HG02571 (cell line): ENCODE data around the gene ADCY7.
A peak's percentile ranks its signal among the peaks of the same experiment; 100 is the strongest.

Source experiments
- ATAC-seq: cut with Tn5 transposase; IDR thresholded peaks from one replicate; pipeline ENCODE4 v1.9.1; 2021; ENCODE audit warnings: mild to moderate bottlenecking, moderate library complexity; ENCODE audit not compliant: unreplicated experiment

ADCY7 gene

DNA sequence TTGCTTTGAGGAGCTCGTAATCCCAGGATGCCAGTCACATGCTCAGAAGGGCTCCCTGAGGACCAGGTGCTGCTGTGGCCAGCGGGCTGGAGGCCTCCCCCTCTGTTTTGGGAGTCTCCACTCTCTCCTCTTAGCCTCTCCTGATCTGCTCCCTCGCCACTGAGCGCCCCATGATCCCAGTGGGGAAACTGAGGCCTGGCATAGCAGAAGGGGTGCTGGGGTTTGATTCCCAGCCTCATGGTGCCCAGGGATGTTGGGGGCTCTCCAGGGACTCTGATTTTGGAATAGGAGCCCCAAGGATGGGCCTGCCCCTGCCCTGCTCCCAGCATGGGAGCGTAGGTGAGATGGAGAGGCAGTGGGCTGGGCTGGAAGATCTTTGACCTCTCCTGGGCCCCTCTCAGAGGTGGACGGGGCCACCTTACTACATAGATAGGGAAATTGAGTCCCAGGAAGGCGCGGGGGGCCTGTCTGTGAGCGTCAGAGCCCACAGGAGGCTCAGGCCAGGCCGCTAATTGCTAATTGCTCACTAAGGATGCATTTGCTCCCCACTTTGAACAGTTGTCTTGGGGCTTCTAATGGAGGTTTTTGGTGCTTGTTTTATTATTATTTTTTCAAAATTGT, 525 bp upstream of the ADCY7 start:
- no peak for ATAC-seq

DNA sequence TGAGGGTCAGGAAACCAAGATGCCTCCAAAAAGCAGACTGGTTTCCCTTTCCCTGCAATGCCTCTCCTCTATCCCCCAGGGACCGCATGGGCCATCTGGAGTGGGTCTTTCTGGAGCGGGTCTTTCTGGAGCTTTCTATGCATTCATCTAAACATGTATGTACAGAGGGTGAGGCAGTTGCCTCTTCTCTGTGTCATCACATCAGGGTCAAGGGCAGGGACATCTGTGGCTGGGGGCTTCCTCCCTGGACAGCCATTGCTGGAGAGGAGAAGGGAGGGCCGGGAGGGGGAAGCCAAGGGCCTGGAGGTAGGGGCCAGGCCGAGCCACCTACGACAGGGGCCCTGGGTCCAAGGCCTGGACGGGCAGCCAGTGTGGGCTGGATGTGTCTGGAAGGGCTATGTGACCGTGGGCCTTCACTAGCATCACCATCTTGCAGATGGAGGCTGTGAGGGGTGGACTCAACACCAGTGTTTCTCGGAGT, 840 bp downstream of the ADCY7 start:
- ATAC-seq = no peak

DNA sequence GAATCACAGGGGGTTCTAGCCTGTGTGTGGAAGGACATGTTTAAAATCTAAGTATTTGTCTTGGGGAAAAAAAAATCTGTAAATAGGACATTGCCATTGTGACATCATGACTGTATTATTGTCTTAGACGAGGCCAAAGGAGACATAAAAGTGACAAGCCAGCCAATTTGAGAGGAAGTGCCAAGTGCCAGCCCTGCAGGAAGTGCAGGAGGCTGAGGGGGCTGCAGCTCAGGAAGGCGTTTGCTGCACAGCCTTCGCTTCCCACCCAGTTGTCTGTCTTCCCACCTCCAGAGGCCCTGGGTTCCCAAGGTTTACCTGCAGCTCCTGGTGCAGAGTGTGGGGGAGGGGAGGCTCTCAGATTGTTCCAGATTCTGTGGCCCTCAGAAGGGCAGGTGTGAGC, 1.3 kb downstream of the ADCY7 start:
- no peak for ATAC-seq

DNA sequence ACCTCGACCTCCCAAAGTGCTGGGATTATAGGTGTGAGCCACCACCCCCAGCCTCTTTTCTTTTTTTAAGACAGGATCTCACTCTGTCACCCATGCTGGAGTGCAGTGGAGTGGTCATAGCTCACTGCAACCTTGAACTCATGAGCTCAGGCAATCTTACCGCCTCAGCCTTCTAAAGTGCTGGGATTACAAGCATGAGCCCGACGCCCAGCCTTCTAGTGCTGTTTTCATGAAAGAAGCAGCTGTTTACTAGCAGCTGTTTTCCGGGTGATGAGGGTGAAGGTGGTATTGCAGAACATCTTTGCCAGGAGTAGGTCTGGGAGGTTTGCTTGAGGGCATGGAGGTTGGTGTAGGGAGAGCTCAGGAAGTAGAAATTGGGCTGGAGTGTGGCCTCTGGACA, 2.0 kb downstream of the ADCY7 start:
- no peak for ATAC-seq

DNA sequence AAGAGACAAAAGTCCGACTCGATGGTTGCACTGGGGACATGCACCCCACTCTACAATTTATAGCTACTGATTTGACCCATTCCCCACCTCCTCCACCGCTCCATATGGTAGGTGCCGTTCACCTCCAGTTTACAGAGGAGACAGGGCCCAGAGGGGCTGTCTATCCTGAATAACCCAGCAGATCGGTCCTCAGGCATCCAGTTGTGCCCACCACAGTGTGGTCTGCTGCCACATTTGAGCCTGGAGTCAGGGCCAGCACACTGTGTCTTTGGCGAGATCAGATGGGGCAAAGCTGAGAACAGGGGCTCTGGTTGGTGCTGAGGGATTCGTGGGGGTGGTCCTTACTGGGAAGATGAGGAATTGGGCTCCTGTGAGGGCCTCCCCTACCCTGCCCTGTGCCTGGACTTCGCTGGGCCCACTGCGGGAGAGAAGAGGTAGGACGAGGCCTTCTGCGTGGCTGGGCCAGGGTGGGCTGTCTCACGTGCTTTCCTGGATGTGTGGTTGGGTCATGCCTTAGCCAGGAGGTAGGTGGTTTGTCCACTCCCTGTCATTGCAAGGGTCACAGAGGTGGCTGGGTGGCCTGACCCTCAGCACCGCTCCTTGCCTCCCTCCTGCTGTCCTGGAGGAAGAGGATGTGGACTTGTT, 2.8 kb downstream of the ADCY7 start:
- no peak for ATAC-seq

DNA sequence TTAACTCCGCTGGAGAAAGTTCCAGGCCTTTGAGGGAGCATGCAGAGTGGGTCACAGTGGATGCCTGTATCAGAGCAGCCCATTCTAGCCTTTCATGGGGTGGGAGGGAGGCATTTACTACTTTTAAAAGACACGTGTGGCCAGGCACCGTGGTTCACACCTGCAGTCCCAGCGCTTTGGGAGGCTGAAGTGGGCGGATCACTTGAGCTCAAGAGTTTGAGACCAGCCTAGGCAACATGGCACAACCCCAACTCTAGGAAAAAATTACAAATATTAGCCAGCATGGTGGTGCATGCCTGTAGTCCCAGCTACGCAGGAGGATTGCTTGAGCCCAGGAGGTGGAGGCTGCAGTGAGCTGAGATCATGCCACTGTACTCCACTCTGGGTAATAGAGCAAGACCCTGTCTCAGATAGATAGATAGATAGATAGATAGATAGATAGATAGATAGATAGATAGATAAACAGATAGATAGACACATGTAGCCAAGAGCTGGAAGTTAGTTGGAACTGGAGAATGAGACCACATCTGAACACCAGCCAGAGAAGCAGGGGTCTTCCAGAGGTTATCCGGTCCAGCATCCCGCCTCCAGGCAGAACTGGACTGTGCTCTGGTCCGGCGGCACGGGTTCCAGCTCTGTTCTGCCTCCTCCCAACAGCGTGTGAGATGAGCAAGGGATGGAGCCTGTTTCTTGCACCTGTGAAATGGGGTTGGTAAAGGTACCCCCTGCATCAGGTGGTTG, 3.6 kb downstream of the ADCY7 start:
- no peak for ATAC-seq

DNA sequence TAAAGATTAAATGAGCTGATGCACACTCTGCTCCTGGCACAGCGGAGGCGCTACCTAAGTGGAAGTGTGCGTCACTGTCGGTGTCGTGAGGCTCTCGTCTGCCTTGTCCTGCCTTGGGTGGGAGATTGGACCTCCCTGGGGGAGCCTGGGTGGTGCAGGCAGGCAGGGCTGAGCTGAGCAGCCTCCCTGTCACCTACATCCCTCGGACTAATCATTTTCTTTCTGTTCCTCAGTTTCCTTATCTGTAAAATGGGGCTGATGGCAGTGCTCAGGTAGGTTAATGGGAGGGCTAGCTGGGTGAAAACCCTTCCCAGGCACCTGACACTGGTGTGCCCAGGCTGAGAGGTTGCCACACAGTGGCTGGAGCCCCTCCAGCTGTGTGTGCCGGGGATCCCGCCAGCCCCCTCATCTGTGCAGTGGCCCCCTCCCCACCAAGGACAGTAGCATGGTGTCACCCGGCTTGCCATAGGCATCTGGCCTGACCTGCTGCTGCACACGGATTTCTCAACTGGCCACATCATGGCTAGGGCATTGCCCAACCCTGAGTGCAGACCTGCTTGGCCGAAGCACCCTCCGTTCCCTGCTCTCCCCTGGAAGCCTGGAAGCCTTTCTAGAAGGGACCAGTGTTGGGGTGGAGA, 4.3 kb downstream of the ADCY7 start:
- ATAC-seq = no peak

DNA sequence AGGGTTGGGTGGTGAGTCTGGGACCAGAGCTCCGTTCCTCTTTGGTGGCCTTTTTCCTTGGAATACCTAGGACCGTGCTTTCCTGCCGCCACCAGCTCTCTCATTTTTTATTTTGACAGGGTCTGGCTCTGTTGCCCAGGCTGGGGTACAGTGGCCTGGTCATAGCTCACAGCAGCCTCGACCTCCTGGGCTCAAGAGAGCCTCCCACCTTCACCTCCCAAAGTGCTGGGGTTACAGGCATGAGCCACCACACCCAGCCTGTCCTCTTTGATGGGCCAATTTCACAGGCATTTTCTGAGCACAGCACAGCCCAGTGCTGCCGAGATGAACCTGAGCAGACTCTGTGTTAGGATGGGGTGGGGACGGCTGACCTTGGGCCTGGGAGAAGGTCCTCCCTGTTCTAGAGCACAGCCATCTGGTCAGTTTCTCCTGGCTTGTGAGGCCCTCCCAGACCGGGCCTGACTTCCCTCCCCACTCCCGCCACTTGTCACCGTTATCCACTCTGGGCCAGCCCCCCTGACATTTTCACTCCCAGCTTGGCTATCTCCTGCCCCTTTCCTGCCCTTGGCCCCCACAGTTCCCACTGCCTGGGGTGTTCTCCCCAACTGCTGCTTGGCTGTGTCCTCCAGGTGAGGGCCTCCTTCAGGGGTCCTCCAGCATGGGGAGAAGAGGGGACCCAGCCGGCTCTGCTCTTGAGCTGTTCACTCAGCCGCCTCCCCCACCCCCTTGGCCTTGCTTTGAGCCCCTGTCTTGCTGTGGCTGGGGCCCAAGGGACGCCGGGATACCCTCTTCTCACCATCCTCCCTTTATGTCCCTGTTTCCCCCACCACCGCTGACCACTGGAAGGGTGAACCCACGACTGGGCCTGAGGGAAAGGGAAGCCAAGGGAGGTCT, 5.0 kb downstream of the ADCY7 start:
- no peak for ATAC-seq

DNA sequence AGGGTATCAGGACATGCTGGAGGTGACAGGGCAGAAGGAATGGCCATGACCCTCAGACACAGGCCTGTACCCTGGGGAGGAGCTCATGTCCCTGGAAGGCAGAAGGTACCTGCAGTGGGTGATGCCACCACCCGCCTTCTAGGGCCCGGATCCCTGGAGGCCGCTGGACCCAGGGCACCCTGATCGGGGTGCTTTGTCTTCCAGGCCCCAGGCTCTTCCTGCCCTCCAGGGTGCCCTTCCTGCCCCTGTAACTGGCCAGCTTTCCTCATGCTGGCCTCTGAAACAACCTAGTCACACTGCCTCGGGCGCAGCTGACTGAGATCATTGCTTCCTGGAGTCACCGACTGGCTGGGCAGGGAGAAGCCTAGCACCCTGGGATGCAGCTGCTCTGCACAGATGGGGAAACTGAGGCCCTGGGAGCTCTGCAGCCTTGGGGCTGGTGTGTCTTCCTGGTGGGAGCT, 5.8 kb downstream of the ADCY7 start:
- no peak for ATAC-seq

DNA sequence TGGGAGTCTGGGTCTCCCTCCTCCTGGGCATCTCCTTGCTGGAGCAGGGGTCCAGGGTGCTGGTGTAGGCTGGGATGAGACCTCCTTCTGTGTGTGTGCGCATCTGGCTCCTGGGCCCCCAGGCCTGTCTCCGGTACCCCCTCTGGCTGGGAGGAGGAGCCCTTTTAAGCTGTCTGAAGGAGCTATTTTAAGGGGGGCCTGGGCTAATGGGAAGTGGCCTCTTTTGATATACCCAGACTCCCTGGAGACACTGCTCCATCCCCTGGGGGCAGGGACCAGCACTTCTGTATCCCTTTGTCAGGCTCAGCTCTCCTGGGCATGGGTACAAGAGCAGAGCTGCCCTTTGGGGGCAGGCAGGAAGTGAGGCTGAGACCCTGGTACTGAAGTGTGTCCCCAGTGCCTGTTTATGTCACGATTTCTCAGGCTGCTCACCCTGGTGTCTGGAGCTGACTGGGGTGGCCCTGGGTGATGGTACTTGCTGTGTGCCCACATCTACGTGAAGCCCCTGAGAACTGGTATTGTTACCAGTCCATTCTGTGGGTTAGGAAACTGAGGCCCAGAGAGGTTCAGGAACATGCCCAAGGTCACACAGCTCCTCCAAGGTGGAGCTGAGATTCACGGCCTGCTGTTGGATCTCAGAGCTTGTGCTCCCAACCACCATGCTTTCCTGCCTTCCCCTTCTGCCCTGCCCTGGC, 6.5 kb downstream of the ADCY7 start:
- ATAC-seq = no peak

DNA sequence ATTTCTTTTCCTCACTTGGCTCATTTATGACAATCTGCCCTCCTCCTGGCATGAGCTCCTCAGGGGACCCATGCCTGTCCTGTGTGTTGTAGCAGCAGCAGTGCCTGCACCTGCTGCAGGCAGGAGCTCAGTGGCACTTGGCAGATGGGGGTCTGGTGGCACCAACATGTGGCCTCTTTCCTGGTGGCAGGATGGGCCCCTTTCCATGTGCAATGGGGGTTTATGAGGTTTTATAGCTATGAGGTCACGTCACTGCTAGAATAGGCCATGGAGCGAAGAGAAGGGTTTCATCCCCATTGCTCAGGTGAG, 7.0 kb downstream of the ADCY7 start:
- no peak for ATAC-seq

DNA sequence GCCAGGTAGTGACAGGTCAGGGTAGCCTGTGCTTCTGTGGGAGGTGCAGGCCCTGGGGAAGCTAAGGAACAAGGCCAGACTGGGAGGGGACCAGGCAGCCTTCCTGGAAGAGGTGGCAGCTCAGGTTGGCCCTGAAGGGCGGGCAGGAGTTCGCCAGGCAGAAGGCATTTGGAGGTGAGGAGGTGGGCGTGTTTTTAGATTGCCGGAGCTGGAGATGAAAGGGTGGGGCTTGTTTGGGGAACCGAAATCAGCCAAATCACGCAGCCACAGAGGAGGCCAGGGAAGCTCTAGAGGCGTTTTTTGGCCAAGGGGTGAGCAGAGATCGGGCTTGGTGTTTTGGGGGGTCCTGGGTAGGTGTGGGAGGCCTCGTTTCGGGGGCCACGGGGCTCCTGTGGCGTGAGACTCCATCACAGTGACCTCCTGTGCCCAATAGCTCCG, 7.6 kb downstream of the ADCY7 start:
- peak; percentile 58 for ATAC-seq

DNA sequence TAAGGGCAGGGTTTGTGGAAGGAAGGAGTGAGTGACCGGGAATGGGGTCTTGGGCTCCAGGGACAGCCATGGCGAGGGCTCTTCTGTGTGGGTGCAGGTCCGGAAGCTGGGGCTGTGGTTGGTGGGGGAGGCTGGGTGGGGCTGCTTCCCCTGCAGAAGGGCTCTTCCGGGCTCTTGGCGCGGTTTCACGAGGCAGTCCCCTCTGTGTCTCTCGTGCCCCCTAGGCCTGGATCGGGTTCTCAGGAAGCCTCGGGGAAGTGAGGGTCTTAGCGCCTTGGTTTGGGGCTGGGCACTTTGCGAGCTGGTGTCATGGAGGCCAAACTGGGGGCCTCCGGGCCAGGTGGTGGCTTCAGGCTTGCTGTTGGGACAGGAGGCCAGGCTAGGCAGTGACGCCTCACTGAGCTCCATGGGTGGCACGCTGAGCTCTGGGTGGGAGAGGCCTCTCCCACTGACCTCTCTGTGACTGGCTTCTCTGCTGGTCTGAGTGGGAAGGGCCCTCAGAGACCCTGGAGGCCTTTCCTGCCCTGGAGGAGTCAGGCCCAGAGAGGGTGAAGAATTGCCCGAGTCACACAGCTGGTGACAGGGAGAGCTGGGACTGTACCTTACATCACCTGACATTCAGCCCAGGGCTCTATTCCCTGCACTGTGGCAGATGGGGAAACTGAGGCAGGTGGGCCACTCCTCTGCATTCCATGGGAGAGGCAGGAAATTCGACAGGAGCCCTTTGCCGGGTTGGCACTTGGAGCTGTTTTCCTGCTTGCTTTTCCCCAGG, 8.2 kb downstream of the ADCY7 start:
- peak; percentile 28 for ATAC-seq

DNA sequence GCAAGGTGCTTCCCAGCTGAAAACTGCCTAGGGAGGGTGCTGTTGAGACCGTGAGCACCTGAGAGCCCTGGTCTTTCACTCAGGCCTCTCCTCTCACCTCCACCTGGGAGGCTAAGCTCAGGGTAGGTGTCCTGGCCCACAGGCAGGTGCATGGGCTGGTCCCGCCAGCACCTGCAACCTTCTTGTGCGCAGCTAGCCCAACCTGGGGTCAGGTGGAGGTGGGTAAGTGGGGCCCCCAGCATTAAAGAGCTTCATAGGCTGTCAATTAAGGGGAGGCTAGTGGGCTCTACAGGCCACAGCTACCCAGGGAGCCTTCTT, 8.7 kb downstream of the ADCY7 start:
- ATAC-seq = no peak

DNA sequence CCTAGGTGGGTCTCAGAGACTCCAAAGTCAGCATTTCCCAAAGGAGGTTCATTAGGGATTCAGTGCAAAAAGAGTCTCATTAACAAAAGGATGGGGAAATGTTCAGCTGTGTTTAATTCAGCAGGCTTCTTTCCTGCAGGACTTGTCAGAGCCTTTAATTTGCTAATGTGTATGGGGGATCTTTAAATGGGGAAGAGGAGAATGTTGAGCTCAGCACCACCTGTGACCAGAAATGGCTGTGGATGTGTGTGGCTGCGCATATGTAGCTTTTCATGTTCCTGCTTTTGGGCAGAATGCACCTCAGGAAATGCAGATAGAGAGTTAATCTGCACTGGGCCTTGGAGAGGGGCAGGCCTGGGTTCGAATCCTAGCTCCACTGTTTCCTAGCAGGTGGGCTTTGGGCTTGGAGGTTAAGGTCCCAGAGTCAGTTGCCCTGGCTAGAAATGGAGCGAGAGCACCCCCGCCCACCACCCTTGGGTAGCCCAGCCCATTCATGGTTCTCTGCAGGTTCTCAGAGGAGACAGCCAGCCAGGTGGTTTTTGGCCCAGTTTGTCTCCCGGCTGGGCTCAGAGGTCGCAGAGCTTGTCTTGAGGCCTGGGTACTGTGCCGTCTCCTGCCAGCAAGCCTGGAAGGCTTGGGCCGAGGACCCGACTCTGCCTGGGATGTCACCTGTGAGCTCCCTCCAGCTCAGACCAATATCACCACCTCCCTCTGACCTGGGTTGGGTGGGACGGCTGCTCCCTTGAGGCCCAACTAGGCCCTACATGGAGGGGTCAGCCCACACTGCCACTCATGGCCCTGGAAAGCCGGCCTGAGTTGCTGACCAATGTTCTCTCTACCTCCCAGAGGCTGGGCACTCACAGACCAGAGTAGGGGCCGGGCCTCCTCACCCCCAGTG, 9.3 kb downstream of the ADCY7 start:
- ATAC-seq = no peak

DNA sequence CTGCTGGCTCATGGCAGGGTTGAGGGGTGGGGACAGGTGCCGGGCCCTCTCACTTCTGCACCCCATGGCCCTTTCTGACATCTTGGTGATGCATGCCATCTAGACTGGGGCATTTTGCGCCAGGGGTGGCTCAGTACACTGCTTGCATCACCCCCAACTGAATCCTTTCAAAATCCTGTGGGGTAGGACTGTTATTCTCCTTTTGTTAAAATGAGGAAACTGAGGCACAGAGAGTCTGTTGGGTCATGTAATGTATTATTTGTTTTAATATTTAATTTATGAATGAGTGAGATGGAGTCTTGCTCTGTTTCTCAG, 9.9 kb downstream of the ADCY7 start:
- no peak for ATAC-seq

DNA sequence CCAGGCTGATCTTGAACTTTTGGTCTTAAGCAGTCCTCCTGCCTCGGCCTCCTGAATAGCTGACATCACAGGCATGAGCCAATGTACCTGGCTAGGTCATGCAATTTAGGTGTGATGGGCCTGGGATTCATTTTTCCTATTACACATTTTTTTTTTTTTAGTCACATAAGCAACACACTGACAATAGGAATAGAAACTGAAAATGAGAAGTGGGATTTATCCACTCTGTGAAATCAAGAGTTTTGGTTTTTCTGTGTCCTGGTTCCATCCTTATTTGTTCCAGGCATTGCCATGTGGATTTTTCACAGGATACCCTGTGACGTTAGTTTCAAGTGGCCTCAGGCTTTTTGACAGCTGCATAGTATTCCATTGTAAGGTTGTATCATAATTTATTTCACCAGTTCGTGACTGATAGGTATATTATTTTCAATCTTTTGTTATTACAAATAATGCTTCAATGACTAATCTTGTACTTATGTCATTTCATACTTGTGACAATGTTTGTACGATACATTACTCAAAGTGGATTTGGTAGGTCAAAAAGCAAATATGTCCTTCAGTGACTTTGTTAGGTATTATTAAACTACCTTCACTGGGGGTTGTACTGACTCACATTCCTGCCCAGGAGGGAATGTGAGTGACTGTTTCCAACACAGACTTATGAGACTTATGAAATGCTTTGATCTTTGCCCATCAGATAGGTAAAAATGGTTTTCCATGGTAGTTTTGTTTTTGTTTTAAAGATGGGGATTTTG, 10.6 kb downstream of the ADCY7 start:
- no peak for ATAC-seq

DNA sequence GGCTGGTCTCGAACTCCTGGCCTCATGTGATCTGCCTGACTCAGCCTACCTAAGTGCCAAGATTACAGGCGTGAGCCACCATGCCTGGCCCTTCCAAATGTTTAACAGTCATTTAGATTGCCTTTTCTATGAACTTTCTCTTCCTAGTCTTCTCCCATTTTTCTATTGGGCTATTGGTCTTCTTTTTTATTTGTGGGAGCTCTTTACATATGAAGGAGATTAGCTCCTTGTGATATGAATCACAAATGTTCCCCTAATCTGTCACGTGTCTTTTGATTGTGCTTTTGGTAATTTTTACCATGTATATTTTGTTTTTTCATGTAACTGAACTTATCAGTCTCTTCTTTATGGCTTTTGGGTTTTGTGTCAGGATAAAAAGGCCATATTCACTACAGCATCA, 11.9 kb downstream of the ADCY7 start:
- ATAC-seq = no peak
